IMR-90 (cell line): ENCODE results near the gene PACSIN2.

ENCODE experiments used
- CTCF ChIP-seq: conservative IDR thresholded peaks from 2 replicates; pipeline ENCODE4 v1.5.1; 2012; ENCODE audit warnings: mild to moderate bottlenecking, low read depth, low read length, improper control_type of control experiment
- POLR2A ChIP-seq: IDR thresholded peaks from 2 replicates; pipeline ENCODE4 v1.6.1; 2012; ENCODE audit warnings: mild to moderate bottlenecking, low read depth, low read length
- RFX5 ChIP-seq: IDR thresholded peaks from 2 replicates; pipeline ENCODE4 v1.8.0; 2012; ENCODE audit warnings: low read depth, mild to moderate bottlenecking, low read length, moderate library complexity

DNA sequence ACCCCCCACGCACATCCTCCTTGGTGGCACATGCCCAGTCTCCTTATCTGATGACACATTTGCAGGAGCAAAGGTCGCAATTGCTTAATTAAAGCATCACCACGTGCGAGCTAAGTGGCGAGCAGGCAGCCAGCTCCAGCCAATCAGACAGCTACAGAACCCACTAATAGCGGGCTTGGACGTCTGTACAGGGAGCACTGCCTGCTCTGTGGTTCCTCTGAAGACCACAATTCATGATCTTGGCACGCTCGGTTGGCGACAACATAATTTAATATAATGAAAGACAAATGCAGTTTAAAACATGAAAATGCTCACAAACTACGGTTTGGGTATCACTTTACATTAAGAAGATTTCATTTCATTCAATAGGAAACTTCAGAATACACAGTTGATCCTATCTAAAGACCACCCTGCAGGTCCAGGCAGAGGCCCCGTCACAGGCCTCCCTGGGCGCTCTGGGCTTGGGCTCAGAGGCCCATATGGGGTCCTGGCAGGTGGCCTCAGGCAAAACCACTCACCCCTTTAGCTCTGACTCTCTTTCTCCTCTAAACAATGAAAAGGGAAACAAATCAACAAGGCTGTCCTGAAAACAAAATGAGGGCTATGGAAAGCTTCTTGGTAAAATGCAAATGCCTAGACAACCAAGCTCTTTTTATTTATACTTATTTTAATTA, 10.4 kb downstream of the PACSIN2 start:
- TF ChIP-seq RFX5 (no peak), CTCF (no peak), POLR2A (no peak)
